Muscle of back (tissue), 11 donors: Measurements from ENCODE around the gene SSR4. TPM values are rescaled to one million over a fixed set of nuclear protein-coding genes. Genes with fewer than 3 reads are reported as not detected.

ENCODE experiments used
- DNase-seq, 3 donors: peaks; one replicate each; pipeline versions ENCODE4 v3.0.0 to v3.0.0-alpha.2; 2013
- polyA plus RNA-seq, 10 donors: library from polyadenylated mRNA; unstranded; fragments of 120-200 nt; gene quantifications; one replicate each; pipeline ENCODE4 v1.2.1, GENCODE V29; 2013; ENCODE audit not compliant: insufficient read length in 10 of 10

The SSR4 gene
- polyA plus RNA-seq, 10 donors, result 101 to 153 (median 115) TPM

DNA sequence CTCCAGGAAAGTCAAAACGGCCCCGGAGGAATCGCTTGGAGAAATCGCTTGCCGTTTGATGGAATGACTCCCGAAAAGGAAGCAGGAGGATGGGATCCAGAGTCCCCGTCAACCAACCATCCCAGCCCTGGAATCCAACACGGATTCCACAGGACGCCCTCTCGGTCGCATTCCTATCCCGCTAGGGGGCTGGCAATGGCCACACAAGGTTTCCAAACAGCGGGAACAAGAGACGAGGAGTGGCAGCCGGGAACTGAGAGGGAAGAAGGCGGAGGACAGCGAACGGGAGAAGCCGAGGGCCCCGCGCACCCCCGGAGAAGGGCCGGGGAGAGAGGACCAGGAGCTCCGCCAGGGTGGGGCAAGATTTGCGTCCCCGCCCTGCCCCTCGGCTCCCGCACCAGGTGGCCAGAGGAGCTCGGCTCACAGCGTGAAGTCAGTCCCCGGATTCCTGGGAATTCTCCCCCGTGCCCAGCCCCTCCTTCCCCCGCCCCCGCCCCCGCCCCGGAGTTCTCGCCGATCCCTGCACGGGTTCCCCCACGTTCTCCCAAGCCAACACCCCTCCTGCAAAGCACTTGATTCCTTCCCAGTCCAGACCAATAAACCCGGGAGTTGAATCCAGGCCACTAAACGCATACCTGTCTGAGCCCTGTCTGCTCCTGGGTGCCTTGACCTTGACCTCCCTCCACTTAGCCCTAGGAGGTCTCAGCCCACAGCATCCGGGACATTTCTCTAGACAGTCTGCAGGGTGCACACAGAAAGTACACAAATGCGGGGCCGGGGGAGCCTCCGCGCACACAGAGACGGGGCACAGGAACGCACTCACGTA, 34.5 kb downstream of the SSR4 start:
- peak in 1 of 3 donors; percentile 5 for DNase-seq

DNA sequence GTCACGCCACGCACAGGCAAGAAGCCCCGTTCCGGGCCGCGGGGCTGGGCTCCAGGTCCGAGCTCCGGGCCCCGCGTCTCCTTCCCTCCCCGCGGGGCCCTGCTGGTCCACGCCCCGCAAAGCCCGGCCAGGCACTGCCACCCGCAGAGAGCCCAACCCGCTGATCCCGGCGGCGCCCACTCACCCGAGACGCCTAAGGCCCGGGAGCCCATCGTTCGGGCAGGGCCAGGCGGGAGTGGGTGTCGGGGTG, 35.0 kb downstream of the SSR4 start:
- no peak for DNase-seq

DNA sequence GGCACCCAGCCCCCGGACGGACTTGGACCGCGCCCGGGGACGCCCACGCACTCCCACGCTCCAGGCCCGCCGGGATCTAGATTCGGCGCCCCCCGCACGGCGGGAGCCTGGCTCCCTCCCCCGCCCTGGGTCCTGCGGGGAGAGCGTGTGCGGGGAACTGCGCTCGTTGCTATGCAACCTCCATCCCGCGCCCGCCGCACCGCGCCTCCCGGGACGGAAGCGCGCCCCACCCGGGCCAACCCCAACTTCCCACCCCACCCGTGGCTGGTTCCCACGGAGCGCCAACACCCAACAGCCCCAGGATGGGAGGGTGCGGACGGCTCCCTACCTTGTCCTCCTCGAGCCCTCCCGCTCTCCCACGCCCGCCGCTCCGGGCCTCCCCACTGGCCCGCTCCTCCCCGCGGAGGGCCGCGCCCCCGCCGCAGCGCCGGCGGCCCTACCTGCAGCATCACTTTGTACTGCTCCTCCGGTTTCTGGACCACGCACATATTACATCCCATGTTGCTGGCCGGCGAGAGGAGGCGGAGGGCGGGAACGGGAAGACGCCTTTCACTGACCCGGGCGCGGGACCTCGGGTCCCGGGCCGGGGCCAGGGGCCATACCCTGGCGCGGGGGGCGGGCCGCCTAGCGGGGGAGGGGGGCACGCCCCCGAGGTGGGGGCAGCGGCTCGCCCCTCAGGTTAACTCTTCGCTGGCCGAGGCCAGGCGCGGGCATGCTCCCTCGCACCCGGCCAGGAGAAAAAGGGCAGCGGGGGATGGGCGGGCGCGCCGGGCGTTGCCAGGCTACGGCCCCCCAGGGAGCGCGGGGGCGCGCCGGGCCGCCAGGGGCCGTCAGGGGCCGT, 35.6 kb downstream of the SSR4 start, which contains the start of gene PDZD4:
TSS of gene PDZD4 (minus strand) at position 746 of the 841 bp plus-strand sequence. CDS start at position 500, 246 bp downstream.
- DNase-seq, result peak in 1 of 3 donors; percentile 28

DNA sequence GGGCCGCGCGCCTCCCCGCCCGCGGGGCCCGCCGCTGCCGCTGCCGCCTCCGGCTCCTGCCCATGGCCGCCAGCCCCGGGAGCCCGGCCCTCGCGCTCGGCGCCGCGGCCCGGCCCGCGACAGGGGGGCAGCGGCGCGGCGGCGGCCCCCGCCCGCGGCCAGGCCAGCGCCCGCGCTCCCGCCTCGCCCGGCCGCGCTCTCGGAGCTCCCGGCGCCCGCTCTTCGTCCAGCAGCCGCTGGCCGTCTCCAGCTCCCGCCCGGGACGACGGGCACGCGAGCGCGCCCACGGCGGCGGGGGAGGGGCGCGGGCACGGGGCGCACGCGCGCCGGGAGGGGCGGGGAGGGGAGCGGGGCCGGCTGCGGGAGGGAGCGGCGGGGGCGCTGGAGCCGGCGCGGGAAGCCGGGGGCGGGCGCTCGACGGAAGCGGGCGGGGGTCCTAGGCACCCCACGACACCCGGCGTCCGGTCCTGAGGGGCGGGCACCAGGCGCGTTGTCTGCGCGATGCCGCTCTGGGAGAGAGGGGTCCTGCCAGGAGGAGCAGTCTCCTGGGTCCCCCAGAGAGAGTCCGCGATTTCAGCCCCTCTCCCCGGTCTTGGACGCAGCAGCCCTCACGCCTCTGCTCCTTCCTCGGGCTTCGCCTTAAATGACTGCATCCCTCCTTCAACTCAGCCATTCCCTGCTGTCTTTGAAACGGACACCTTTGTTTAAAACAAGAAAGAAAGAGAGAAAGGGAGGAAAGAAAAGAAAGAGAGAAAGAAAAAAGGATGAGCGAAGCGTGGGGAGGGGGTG, 36.4 kb downstream of the SSR4 start:
- no peak for DNase-seq

DNA sequence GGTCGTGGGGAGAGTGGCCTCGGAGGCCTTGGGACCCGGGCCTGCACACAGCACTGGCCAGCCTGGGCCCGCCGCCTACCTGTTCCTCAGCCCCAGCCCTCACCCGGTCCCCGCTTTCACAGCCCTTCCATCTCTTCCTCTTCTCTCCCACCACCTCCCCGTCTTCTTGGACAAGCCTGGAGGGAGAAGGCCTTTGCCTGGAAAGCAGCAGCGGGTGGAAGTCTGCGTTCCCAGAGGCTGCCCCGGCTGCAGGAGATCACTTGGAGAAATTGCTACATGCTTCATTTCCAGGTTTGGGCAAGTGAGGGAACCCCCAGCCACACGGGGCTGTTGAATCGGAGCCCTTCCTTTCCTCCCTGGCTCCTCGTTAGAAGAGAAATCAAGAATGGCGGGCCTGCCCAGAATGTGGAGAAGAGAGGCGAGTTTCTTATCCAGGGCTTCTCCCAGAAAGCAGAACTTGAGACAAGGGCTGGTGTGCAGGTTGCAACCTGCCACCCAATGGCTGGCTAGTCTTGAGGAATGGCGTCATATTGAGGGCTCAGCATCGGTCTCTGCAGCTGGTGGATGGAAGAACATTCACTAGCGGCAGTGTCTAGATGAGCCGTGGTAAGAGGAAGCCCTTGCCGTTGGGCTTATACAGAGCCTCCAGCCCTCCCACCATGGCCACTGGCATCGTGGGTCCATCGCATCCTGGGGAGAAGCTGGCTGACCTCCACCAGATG, 37.1 kb downstream of the SSR4 start:
- DNase-seq, result no peak

DNA sequence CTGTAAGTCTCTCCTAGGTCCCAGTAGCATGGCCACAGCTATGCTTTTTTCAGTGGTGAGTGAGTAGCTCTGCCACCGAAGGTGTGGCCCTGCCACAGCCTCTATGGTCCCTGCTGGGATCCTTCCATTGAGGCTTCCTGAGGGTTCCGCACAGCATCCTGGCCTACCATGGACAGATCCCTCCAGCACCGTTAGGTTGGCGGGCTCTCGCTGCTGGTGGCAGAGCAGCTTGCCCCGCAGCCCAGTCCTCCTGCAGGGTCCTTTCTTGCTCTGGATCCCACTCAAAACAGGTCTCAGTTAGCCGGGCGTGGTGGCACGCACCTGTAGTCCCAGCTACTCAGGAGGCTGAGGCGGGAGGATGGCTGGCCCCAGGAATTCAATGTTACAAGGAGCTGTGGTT, 38.3 kb downstream of the SSR4 start:
- no peak for DNase-seq

DNA sequence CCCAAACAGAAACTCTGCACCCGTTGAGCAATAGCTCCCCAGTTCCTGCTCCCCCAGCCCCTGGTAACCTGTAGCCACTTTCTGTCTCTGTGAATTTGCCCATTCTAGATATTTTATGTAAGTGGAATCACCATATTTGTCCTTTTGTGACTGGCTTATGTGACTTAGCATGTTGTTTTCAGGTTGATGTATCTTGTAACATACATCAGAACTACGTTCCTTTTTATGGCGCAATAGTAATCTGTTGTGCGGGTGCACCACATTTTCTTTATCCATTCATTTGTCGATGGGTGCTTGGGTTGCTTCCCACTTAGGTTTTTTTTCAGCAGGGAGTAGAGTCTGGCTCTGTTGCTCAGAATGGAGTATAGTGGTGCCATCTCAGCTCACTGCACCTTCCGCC, 42.5 kb downstream of the SSR4 start:
- no peak for DNase-seq

DNA sequence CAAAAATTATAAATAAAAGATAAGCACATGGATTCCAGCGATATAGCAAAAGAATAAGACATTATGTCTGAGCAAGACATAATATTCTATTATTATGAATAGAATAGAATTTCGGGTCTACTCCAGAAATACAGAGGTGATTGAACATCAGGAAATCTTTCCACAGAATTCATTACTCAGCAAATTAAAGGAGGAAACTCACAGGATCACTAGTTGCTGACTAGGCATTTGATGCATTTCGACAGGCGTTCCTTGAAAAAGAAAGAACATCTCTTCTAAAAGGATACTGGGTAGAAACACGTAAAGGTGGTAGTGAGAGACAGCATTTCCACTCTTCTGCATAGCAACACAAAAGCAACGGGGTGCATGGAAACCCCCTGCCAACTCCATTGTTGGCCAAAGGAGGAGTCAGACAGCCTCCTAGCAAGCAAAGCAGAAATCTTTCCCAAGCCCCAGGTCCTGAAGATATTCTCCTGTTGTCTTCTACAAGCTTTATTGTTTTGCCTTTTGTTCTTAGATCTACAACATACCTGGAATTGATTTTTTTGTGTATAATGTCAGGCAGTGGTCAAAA, 50.1 kb downstream of the SSR4 start:
- no peak for DNase-seq

DNA sequence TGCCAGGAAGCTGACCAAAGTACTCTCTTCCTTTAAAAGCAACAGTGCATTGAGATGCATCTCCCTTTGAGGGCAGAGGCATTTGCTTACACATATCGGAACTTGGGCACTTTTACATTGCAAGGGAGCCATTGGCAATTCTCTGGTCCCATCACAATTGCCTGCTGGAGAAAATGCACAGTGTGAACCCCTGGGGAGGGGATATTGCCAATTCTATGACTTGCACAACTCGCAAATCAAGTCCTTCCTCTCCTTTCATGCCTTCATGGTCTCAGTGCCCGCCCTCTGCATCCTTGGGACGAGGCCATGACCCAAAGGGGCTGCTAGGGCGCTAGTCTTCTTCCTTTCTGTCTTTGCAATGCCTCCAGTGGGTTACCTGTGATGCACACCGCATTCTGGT, 50.7 kb downstream of the SSR4 start:
- DNase-seq, result no peak

DNA sequence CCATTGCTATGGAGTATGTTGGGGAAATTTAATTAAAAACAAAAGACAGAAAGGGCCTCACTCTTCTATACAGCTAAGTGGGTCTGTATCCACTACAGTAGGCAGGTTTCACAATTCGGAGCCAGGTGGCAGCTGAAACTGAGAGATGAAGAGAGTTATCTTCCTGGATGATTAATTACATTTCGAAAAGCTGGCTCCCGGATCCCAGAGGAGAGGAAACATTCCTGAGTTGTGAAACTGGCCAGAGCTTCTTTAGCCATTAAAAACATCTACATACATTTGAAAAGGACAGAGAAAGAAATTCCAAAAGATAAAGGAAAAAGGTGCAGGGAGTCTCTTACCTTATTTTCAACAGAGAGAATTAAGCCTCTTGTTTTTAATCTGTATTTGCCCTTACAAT, 51.4 kb downstream of the SSR4 start:
- no peak for DNase-seq

Other genes with a start within 250 kb of the SSR4 start
- gene CCNQ, start 195.5 kb upstream of the SSR4 start, polyA plus RNA-seq, result 10 to 100 TPM; 10.5 to 14.4 (median 11.9) TPM
- under 1 TPM in 9 of 10 donors, not detected in 1; 0.07 to 0.34 (median 0.19) TPM for gene DUSP9, start 147.5 kb upstream of the SSR4 start, polyA plus RNA-seq
- gene PNCK, start 120.9 kb upstream of the SSR4 start, polyA plus RNA-seq, result 1 to 10 TPM; 2.9 to 7.8 (median 5.1) TPM
- 10 to 100 TPM; 22.4 to 41.9 (median 35.3) TPM for gene SLC6A8, start 106.7 kb upstream of the SSR4 start, polyA plus RNA-seq
- 10 to 100 TPM; 69.1 to 91.2 (median 73.2) TPM for gene BCAP31, start 70.3 kb upstream of the SSR4 start, polyA plus RNA-seq
- 1 to 10 TPM; 7.0 to 9.9 (median 8.6) TPM for gene ABCD1, start 69.8 kb upstream of the SSR4 start, polyA plus RNA-seq
- 1 to 10 TPM in 9 of 10 donors, under 1 TPM in 1; 0.97 to 7.8 (median 3.8) TPM for gene PLXNB3, start 30.4 kb upstream of the SSR4 start, polyA plus RNA-seq
- gene SRPK3, start 13.6 kb upstream of the SSR4 start, polyA plus RNA-seq, result 100 to 1,000 TPM; 116 to 277 (median 198) TPM
- 10 to 100 TPM; 40.6 to 55.9 (median 44.3) TPM for gene IDH3G, start 293 bp upstream of the SSR4 start, polyA plus RNA-seq
- gene PDZD4, start 35.9 kb downstream of the SSR4 start, polyA plus RNA-seq, result 1 to 10 TPM; 2.6 to 5.5 (median 3.5) TPM
- 1 to 10 TPM; 1.8 to 7.4 (median 3.0) TPM for gene L1CAM, start 91.5 kb downstream of the SSR4 start, polyA plus RNA-seq
- 1 to 10 TPM in 3 of 10 donors, under 1 TPM in 7; 0.48 to 1.2 (median 0.76) TPM for gene AVPR2, start 110.0 kb downstream of the SSR4 start, polyA plus RNA-seq
- 10 to 100 TPM; 14.7 to 28.5 (median 19.5) TPM for gene ARHGAP4, start 131.6 kb downstream of the SSR4 start, polyA plus RNA-seq
- 10 to 100 TPM; 58.4 to 69.5 (median 61.9) TPM for gene NAA10, start 140.4 kb downstream of the SSR4 start, polyA plus RNA-seq
- 1 to 10 TPM; 1.9 to 6.5 (median 3.0) TPM for gene RENBP, start 150.0 kb downstream of the SSR4 start, polyA plus RNA-seq
- 10 to 100 TPM; 24.8 to 41.3 (median 32.2) TPM for gene HCFC1, start 177.2 kb downstream of the SSR4 start, polyA plus RNA-seq
- gene TMEM187, start 178.1 kb downstream of the SSR4 start, polyA plus RNA-seq, result 1 to 10 TPM; 2.6 to 7.9 (median 5.4) TPM
- gene IRAK1, start 225.2 kb downstream of the SSR4 start, polyA plus RNA-seq, result 10 to 100 TPM; 32.5 to 61.0 (median 46.7) TPM